NCI-H1105 treated with DMSO at 0.1 percent for 48 hours (cell line): ENCODE measurements around the gene CCDC38.

Source experiments
- DNase-seq: peaks from one replicate; lab custom pipeline; 2025; lab: John Stamatoyannopoulos, UW

CCDC38 gene

GRCh38 chr12:95836185-95836609 is 106.2 kb downstream of the CCDC38 start:
- DNase-seq, result peak; percentile 90

- DNase-seq, result no peak
Measured at GRCh38 chr12:95834572-95834971, 107.8 kb downstream of the CCDC38 start.

GRCh38 chr12:95830335-95831089 is 111.9 kb downstream of the CCDC38 start:
- DNase-seq, result no peak

- DNase-seq, result no peak
Measured at GRCh38 chr12:95829395-95829794, 113.0 kb downstream of the CCDC38 start.

GRCh38 chr12:95820096-95820703 is 122.2 kb downstream of the CCDC38 start:
- DNase-seq, result peak; percentile 76
